Neuronal stem cell (in vitro differentiated cells): ENCODE measurements around the gene SCNM1.
"Not testable (repeated sequence)": the region's sequence is repeated elsewhere in the genome, so short reads cannot be mapped to it uniquely, and the experiment has no call there.

Experiments
- DNase-seq: peaks from one replicate; pipeline ENCODE4 v3.0.0-alpha.2; 2013; ENCODE audit warnings: low spot score
- H2AFZ ChIP-seq: one replicate; pipeline ENCODE4 v1.6.1; 2013; ENCODE audit warnings: mild to moderate bottlenecking, low read length, inconsistent platforms
- H2AK5ac ChIP-seq: 2 replicates; pipeline ENCODE4 v1.6.1; 2013; ENCODE audit warnings: low read depth, mild to moderate bottlenecking, inconsistent platforms, low read length, moderate library complexity, mixed read lengths
- H2BK120ac ChIP-seq: 2 replicates; pipeline ENCODE4 v1.6.1; 2013; ENCODE audit warnings: low read depth, mild to moderate bottlenecking, inconsistent platforms, low read length, moderate library complexity, mixed read lengths
- H2BK12ac ChIP-seq: one replicate; pipeline ENCODE4 v1.6.1; 2013; ENCODE audit warnings: low read length, inconsistent platforms
- H2BK15ac ChIP-seq: 2 replicates; pipeline ENCODE4 v1.6.1; 2013; ENCODE audit warnings: mild to moderate bottlenecking, low read length, inconsistent platforms, mixed read lengths
- H2BK5ac ChIP-seq: one replicate; pipeline ENCODE4 v1.6.1; 2013; ENCODE audit warnings: inconsistent platforms, mild to moderate bottlenecking, low read length, moderate library complexity
- H3K14ac ChIP-seq: one replicate; pipeline ENCODE4 v1.6.1; 2013; ENCODE audit warnings: low read length, inconsistent platforms
- H3K18ac ChIP-seq: 2 replicates; pipeline ENCODE4 v1.6.1; 2013; ENCODE audit warnings: low read length, inconsistent platforms
- H3K23ac ChIP-seq: 2 replicates; pipeline ENCODE4 v1.6.1; 2013; ENCODE audit warnings: low read depth, mild to moderate bottlenecking, mixed read lengths, low read length, inconsistent platforms; ENCODE audit not compliant: poor library complexity
- H3K27ac ChIP-seq: replicated peaks from 3 replicates; pipeline ENCODE4 v1.5.1; 2013; ENCODE audit warnings: low read length, inconsistent platforms
- H3K27me3 ChIP-seq, 3 experiments: 2 replicates each; pipeline ENCODE4 v1.6.1; 2013; ENCODE audit warnings: low read length in 3 of 3, mild to moderate bottlenecking in 2 of 3, inconsistent platforms in 1 of 3, low read depth in 1 of 3, mixed read lengths in 1 of 3, moderate library complexity in 1 of 3; ENCODE audit not compliant: control insufficient read depth in 3 of 3, insufficient read depth in 3 of 3
- H3K36me3 ChIP-seq, 2 donors: replicated peaks in 1 of 2; 2 replicates each; pipeline ENCODE4 v1.6.1; 2013; ENCODE audit warnings: low read length in 2 of 2; ENCODE audit not compliant: control insufficient read depth in 2 of 2, insufficient read depth in 2 of 2
- H3K4ac ChIP-seq: 2 replicates; pipeline ENCODE4 v1.6.1; 2013; ENCODE audit warnings: inconsistent platforms, mild to moderate bottlenecking, low read length, moderate library complexity
- H3K4me1 ChIP-seq, 2 donors: 1 replicate in 1 of 2; 2 replicates in 1 of 2; pipeline ENCODE4 v1.6.1; 2013; ENCODE audit warnings: low read length in 2 of 2, low read depth in 1 of 2; ENCODE audit not compliant: control insufficient read depth in 2 of 2, insufficient read depth in 1 of 2
- H3K4me2 ChIP-seq: one replicate; pipeline ENCODE4 v1.6.1; 2013; ENCODE audit warnings: mild to moderate bottlenecking, low read length, inconsistent platforms; ENCODE audit not compliant: insufficient read depth, poor library complexity, severe bottlenecking
- H3K4me3 ChIP-seq, 2 donors: 2 replicates each; pipeline ENCODE4 v1.5.1; 2013; ENCODE audit warnings: low read length in 2 of 2, mild to moderate bottlenecking in 2 of 2, inconsistent platforms in 1 of 2, moderate library complexity in 1 of 2
- H3K79me1 ChIP-seq: one replicate; pipeline ENCODE4 v1.6.1; 2013; ENCODE audit warnings: low read depth, mild to moderate bottlenecking, inconsistent platforms, low read length, moderate library complexity
- H3K9ac ChIP-seq: one replicate; pipeline ENCODE4 v1.6.1; 2013; ENCODE audit warnings: mild to moderate bottlenecking, low read depth, low read length, inconsistent platforms; ENCODE audit not compliant: poor library complexity
- H3K9me3 ChIP-seq, 2 donors: replicated peaks in 1 of 2; 2 replicates each; pipeline versions ENCODE3 to v1.6.1; 2013; ENCODE audit warnings: low read length in 2 of 2, mild to moderate bottlenecking in 2 of 2, inconsistent platforms in 1 of 2, low read depth in 1 of 2, mixed read lengths in 1 of 2, moderate library complexity in 1 of 2; ENCODE audit not compliant: control insufficient read depth in 2 of 2, insufficient read depth in 1 of 2
- H4K8ac ChIP-seq: one replicate; pipeline ENCODE4 v1.6.1; 2013; ENCODE audit warnings: low read depth, mild to moderate bottlenecking, inconsistent platforms, low read length, moderate library complexity
- H4K91ac ChIP-seq: one replicate; pipeline ENCODE4 v1.6.1; 2013; ENCODE audit warnings: low read length, low read depth, mild to moderate bottlenecking, inconsistent platforms; ENCODE audit not compliant: poor library complexity
- WGBS, 2 donors: extraction: QIAGEN DNeasy Blood & Tissue Kit; methylation state at CpG; one replicate each; pipeline ENCODE4 v1.1.7; 2013; ENCODE audit warnings: missing lambda C conversion rate in 2 of 2, mixed read lengths in 1 of 2; ENCODE audit not compliant: insufficient read length in 2 of 2, insufficient replicate concordance in 1 of 2; ENCODE audit errors: extremely low coverage in 2 of 2; 5-methylcytosine and 5-hydroxymethylcytosine counted together

SCNM1 gene

GRCh38 chr1:151192047-151192446 is 26.1 kb downstream of the SCNM1 start:
- no peaks in the 10 kb centered on the region for H3K9me3 ChIP-seq
- H3K27ac ChIP-seq = no peak overlapping the region
- peaks cover 0 to 4% of the 10 kb centered on the region in 2 donors for H3K36me3 ChIP-seq
- no peak overlapping the region for H3K9ac ChIP-seq
- H3K23ac ChIP-seq = no peak overlapping the region
- H3K18ac ChIP-seq = no peak overlapping the region
- H3K4me1 ChIP-seq = peaks cover 0 to 5% of the 10 kb centered on the region in 2 donors
- no peak overlapping the region for H2BK12ac ChIP-seq
- H3K27me3 ChIP-seq = no peaks in the 10 kb centered on the region
- no peak overlapping the region for H2AFZ ChIP-seq
- WGBS, 2 donors = no CpG with 5 or more reads among the region's 7 CpGs
- no peak overlapping the region for H4K91ac ChIP-seq
- H2BK120ac ChIP-seq = no peak overlapping the region
- H3K4me3 ChIP-seq = no peak overlapping the region
- no peak overlapping the region for H3K14ac ChIP-seq
- H2BK15ac ChIP-seq = no peak overlapping the region
- H3K4ac ChIP-seq = no peak overlapping the region
- no peak overlapping the region for H2BK5ac ChIP-seq
- no peak overlapping the region for H4K8ac ChIP-seq
- no peak for DNase-seq
- H2AK5ac ChIP-seq = no peak overlapping the region
- no peak overlapping the region for H3K4me2 ChIP-seq
- H3K79me1 ChIP-seq = no peaks in the 10 kb centered on the region

- Histone ChIP-seq H3K14ac (no peak overlapping the region), H3K36me3 (peaks cover 0 to 2% of the 10 kb centered on the region in 2 donors), H3K23ac (no peak overlapping the region), H3K4me2 (no peak overlapping the region), H2BK12ac (no peak overlapping the region), H2BK120ac (no peak overlapping the region), H3K4me3 (no peak overlapping the region), H3K9me3 (no peaks in the 10 kb centered on the region), H2BK5ac (no peak overlapping the region), H3K9ac (no peak overlapping the region), H2AK5ac (no peak overlapping the region), H2BK15ac (no peak overlapping the region), H3K27ac (no peak overlapping the region), H2AFZ (no peak overlapping the region), H3K18ac (no peak overlapping the region), H4K91ac (no peak overlapping the region), H3K27me3 (no peaks in the 10 kb centered on the region), H3K79me1 (no peaks in the 10 kb centered on the region), H4K8ac (no peak overlapping the region), H3K4ac (no peak overlapping the region), H3K4me1 (peaks cover 0 to 7% of the 10 kb centered on the region in 2 donors)
- WGBS, 2 donors = no CpG with 5 or more reads among the region's 6 CpGs
- no peak for DNase-seq
Measured at GRCh38 chr1:151193304-151193703, 27.4 kb downstream of the SCNM1 start.

- no peak overlapping the region for H2BK120ac ChIP-seq
- no peaks in the 10 kb centered on the region for H3K27me3 ChIP-seq
- no peak overlapping the region for H3K14ac ChIP-seq
- no peak overlapping the region for H3K18ac ChIP-seq
- WGBS, 2 donors = no CpG with 5 or more reads among the region's 1 CpG
- H3K79me1 ChIP-seq = peaks cover under 1% of the 10 kb centered on the region
- H3K4me2 ChIP-seq = no peak overlapping the region
- H3K36me3 ChIP-seq = no peaks in the 10 kb centered on the region
- no peak overlapping the region for H4K91ac ChIP-seq
- H3K4me3 ChIP-seq = no peak overlapping the region
- no peak overlapping the region for H3K23ac ChIP-seq
- H3K9me3 ChIP-seq = no peaks in the 10 kb centered on the region
- H3K27ac ChIP-seq = no peak overlapping the region
- no peak overlapping the region for H4K8ac ChIP-seq
- H2BK12ac ChIP-seq = no peak overlapping the region
- DNase-seq = no peak
- H3K4ac ChIP-seq = no peak overlapping the region
- no peak overlapping the region for H2AFZ ChIP-seq
- H2AK5ac ChIP-seq = no peak overlapping the region
- no peak overlapping the region for H2BK15ac ChIP-seq
- no peak overlapping the region for H3K9ac ChIP-seq
- H2BK5ac ChIP-seq = no peak overlapping the region
- H3K4me1 ChIP-seq = peaks cover 0 to 5% of the 10 kb centered on the region in 2 donors
Measured at GRCh38 chr1:151193856-151194255, 27.9 kb downstream of the SCNM1 start.

GRCh38 chr1:151194894-151195594 is 29.1 kb downstream of the SCNM1 start:
- not testable (repeated sequence) for H3K79me1 ChIP-seq, H3K23ac ChIP-seq, DNase-seq, H3K4me2 ChIP-seq, H2BK15ac ChIP-seq, H3K27me3 ChIP-seq, H3K36me3 ChIP-seq, H2BK5ac ChIP-seq, H2AFZ ChIP-seq, H4K91ac ChIP-seq, H3K9ac ChIP-seq, H3K9me3 ChIP-seq, H4K8ac ChIP-seq, H2BK120ac ChIP-seq, H2AK5ac ChIP-seq, H3K18ac ChIP-seq, H3K4ac ChIP-seq, H3K14ac ChIP-seq, H3K4me3 ChIP-seq, H2BK12ac ChIP-seq, H3K4me1 ChIP-seq, H3K27ac ChIP-seq
- WGBS, 2 donors = no CpG with 5 or more reads among the region's 17 CpGs
